NCI-H1694 (cell line): Measurements from ENCODE around the gene SMAD3.

Experiments used
- DNase-seq: peaks from one replicate; lab custom pipeline; 2025; lab: John Stamatoyannopoulos, UW

SMAD3 gene

DNA sequence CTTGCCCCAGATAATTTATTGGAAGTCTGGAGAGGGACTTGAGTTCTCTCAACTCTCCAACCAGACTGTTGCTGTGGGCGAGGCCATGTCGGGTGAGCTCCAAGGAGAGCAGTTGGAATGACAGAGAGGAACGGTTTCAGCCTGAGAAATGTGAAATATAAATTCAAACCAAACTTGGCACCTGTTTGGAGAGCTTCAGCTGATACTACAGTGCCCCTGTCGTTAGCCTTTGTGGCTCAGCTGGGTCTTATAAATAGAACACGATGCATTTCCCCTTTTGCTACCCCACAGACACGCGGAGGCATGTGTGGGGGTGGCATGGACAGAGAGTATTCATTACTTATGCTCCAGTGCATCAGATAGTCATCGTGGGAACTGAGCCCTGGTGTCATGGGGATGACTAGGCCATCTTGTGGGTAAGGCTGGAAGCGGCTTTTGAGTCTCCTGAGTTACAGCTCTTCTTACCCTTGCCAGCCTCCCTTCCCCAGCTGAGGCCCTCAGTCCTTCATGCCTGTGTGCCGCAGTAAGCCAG, 15.6 kb downstream of the SMAD3 start:
- no peak for DNase-seq

DNA sequence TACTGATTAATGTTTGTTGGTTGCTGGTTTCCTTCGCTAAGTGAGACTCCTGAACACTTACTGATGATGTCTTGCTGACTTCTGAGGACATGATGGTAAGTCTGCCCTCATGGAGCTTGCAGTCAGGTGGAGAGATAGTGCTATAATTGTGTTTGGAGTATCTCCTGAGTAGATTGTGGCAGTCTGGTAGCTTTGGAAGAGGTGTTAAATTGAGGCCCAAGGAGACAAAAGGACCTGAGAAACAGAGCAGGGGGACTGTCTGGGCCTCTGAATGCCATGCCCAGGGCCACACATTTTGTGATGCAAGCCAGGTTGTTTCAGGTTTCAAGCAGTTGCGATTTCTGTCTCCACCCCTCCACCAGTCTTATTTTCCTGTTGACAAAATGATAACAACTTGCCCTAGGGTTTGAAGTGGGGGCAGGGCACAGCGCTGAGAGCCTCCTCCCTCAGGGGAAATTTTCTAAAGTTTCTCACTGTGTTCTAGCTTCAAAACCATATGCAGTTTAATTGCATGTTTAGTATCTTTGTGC, 16.7 kb downstream of the SMAD3 start:
- DNase-seq: no peak

DNA sequence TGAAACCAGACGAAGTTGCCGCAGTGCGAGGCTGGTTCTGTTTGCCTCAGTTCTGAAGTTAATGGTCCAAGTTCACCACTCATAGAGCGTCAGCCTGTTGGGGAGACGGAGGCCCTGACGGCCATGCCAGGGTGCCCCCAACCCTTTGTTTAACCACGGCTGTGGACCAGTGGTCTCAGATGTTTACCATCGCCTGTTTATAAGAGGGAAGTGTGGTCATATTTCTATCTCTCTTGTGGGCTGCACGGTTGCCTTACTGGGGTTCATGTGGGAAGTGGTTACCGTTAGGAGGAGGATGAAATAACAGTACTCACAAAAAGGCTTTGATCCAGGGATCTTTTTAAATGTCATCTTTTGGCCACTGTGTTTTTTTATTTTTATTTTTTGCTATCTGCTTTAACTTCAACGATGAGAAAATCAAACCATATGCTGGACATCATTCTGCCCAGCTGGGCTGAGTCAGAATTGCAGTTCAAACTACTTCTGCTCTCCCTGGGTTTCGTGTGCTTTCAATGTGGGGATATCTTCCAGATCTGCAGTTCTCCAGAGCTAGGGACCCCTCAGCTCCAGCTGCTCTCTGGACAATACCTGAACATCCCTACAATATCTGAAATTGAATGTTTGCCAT, 17.8 kb downstream of the SMAD3 start:
- DNase-seq: no peak

DNA sequence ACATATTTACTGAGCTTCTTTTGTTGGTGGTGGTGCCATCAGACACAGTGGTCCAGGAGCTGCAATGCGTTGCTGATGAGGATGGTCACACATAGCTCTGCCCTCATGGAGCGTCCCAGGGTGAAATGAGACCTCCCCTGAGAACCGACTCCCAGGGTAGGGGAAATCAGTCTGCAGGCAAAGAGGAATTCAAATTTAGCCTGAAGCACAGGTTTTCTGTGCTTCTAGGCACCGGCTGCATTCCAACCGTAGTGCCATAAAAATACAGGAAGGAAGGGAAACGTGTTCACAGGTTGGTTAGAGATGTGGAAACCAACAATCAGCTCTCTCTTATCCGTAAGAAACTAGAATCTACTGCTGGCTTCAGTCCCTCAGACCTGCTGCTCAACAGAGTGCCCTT, 19.2 kb downstream of the SMAD3 start:
- DNase-seq: no peak

DNA sequence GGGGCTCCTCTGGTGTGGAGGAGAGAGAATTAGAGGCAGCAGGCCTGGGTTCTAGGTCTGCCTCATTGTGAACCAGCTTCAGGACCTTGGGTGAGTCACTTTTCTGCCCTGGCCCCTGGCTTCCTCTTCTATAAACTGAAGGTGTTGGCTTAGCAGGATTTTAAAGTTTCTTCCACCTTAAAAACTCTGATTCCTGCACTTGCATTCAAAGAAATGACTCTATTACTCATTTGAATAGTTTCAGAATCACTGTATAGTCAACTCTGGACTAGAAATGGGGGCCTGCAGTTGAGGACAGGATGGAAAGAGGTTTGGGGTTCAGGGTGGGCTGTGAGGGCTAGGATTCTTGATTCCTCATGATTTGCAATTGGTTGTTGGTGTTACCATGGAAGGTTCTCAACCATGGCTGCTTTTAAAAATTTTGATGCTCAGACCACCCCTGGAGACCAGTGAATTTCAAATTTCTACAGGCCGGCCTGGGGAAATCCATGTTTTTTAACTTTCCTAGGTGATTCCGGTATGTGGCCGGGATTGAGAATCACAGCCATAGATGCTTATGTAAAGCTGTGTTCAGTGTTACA, 19.9 kb downstream of the SMAD3 start:
- DNase-seq: no peak

DNA sequence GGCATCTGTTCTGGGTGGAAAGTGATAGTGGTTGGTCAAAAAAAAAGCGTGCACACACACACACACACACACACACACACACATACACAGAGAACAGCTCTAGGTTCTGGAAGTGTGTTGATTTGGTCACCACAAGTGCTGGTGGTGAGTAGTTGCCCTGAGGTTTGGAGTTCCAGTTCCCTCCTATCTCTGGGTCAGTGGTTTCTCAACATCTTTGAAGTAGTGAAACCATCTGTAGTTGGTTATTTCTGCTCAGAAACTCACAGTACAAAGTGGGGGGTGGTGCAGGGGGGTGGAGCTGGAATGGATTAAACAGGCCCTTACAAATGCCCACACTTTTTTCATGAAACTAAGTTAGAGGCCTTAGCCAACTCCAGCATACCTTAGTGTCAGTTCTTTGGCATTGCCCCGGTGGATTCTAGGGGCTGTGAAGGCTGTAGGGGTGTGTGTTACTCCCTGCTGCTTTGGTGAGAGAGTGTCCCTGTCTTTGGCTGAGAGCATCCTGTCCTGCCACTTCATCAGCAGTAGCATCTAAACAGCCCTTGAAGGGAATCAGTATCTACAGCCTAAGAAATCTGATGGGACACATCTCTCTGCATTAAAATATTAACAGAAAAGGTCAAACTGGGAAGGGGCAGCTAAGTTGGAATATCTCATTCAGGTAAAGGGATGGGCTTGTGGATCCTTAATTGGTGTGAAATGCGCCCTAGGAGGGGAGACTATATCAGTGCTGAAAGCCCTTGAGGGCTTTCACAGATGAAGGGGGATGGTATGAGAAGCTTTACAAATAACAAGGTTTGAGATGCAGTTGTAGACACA, 20.6 kb downstream of the SMAD3 start:
- DNase-seq: no peak

DNA sequence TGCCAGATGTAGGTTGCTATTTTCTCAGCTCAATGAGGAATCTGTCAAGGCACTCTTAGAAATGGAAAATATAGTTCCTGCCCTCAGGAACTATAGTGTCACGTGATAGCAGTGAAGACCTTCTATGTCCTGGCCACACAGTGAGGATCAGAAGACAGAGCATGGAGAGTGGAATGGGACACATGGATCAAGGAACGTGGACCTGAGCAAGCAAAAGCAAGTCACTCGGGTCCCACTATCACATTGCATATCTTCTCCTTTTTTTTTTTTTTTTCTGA, 21.2 kb downstream of the SMAD3 start:
- no peak for DNase-seq

DNA sequence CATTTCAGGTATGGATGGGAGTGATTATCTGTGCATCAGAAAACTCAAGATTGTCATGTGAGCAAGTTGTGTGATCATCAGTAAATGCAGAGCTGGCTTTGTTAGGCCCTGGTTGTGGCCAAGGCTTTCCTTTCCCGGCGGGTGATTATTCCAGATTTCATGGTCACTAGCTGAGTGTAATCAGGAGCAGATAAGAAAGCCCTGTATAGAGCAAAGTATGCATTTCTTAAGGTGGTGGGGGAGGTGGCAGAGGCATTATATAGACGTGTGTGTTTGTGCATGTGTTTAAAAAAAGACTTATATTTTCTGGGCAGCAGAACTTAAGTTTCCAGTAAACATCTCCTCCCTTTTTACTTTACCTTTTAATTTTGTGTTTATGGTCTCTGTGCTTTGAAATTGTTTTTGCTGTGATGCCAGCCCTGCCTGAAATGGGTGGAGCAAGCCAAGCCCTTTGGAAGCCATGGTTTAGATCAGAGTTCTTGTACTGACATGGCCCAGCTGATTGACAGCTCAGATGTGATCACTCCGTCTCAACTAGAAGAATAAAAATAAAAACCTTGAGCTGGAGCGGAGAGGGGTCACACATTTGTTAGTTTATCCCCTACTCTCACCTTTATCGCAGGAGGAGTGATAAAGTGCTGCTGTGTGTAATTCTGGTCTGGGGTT, 22.2 kb downstream of the SMAD3 start:
- no peak for DNase-seq

DNA sequence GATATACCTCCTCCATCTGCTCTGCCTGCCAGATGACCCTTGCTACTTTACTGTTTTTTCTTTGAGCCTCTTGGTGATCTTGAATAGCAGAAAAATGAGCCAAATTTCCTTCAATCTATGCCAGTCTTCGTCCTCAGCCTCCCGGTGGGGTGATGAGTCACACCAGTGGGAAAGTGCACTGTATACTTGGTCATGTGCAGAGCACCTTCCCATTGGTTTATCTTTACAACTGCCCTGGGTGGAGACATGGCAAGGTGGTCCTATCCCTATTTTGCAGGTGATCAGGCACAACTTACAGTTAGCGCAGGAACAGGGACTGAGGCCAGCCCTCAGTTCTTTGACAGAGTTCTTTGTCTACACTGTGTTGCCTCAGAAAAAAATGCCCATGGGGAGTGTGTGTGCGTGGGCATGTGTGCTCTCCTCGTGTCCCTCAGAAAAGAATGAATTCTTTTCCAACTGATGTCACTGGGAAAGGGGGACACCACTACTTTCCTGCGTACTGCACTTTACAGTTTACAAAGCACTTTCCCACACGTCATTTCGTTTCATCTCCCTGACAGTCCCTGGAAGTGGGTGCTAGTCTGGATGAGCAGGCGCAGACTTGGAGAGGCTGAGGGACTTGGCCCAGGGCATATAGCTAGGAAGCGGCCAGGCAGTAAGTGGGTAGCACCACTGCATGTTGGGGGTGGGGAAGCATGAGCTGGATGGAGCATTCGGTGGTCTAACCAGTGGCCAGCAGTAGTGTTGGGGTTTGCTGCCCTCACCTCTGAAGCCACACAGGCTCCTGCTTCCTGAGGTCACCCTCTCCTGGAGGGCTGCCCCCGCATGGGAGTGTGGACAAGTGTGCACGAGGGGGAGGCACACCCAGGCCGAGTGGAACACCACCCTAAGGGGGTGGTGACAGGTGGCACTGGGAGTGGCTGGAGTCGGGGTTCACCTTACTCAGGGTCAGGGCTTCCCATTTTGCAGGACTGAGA, 24.1 kb downstream of the SMAD3 start:
- no peak for DNase-seq

DNA sequence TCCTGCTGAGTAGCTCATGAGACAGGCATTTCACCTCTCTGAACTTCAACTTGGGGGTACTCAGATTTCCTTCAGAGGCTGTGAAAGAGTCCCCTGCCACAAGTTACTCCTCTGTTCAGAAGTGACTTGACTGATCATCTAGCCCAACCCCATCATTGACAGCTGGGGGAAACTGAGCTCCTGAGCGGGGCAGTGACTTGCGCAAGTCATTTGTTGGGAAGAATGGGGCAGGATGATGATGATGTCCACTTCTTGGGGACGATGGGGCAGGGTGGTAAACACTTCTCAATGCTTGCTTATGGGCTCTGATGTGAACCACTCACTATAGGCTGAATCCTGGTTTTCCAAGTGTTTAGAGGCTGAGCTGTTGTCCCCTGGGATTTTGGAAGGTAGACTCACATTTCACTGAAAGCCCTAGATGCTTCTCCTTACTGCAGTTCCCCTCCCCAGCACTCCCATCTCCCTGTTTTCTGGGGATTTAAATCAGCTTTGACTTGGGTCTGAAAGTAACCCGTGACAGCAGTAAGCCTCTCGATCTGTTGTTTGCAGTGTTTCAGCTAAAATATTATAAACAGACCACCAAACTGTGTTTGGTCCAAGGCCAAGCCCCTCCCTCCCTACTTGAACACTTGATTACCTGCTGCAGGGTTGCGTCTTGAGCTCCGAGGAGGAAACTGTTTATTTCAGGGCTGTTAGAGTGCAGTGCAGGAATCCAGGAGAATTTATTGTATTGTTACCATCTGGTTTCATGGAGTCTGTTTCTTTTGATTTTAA, 25.1 kb downstream of the SMAD3 start:
- no peak for DNase-seq

DNA sequence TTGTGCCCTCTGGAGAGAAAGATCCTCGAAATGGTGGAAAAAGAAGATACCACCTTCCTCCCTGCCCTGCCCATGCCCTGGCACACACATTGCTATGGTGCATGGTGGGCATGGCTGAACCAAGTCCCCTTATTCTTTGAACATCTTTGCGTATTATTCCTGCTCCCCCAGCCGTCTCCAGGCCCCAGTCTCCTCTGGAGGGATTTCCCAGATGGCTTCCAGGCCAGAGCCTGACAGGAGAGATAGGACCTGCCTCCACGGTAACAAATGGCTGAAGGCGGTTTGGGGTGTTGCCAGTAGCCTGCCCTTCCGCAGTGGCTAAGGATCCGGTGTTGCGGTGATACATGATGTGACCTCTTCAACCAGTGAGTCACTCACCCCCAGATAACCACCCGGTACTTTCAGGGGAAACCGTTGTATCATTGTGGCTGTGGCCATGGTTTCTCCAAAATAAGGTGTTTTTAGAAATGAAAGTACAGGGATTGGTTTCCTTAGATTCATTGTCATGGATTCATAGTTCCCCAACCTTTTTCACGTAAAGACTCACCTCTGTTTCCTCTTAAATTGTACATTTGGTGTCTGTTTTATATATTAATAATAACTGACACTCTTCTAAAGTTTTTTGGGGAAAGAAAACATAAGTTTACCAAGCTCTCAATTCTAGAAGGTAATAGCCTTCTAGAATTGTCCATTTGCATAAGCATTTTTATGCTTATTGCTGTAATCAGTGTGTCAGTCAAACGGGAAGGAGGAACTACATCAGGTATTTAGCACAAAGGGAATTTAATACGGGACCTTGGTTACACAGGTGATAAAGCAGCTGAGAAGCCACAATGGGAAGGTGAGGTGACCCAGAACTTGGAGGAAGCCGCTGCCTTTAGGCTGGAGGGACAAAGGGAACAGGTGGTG, 25.9 kb downstream of the SMAD3 start:
- no peak for DNase-seq

DNA sequence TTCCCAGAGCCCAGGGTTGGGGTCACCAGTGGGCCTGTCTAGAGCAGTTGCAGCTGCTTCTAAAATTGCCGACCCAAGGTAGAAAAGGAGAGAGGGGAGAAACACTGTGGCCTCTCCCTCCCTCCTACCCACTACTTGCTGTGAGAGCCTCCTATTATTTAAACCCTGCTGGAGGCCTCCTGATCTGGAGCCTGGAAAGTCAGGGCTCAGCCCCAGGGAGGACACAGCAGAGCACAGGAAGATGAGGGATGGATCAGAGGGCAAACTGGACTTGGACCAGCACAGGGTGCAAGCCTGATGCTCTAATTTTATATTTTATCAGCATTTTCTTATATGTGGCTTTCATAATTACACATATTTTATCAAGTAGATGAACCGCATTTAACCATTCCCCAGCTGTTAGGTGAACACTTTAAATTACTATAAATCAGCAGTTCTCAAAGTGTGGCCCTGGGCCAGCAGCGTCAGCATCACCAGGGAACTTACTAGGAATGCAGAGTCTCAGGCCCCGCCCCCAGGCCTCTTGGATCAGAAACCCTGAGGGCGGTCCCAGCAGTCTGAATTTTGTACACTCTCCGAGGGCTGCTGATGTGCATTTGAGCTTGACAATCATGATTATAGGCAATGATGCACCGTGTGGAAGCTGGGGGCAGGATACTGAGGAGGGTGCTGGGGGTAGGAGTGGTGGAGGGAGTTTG, 26.7 kb downstream of the SMAD3 start:
- no peak for DNase-seq

DNA sequence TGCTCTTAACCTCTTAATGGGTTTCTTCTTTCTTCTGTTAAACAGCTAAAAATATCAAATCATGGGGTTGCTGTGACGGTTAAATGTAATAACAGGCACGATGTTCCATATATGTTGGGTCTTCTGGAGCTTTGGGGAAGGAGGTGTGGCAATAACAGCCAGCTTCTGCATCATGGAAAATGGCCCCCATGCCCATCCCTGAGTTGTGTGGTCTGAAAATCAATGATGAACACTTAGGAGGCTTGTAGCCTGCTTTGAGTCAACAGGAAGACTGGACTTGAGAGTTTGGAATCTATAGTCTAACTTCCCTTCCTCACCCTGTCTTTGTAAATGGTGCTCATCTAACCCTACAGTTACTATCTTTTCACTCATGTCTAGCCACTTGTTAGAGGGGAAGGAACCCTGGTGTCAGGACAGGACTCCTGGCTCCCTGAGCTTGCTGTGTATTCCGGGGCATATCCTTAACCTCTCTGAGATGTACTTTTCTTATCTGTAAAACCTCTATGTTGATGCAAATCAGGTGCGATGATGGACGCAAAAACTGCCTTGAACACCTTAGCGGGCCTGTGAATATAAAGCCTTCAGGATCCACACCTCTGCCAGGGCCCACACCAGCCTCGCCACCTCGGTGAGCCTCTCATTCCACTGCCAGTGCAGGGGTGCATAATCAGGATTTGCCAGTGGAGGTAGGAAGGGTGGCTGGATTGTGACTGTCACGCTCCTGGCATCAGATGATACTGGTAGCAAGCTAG, 27.5 kb downstream of the SMAD3 start:
- no peak for DNase-seq

DNA sequence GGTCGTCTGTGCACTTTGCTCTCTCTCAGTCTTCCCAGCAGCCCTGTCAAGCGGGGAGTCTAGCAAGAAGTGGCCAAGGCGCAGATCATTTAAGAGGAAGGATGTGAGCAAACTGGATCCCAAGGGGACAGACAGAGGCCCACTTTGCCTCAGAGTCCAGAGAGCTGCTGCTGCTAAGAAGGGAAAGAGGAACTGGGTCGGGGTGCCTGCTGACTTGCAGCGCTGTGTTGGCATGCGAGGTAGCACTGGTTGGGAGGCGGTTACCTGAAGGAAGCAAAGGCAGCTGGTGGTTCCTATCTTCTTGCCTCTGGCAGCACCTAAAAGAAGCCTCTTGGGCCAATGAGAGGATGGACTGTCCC, 28.1 kb downstream of the SMAD3 start:
- no peak for DNase-seq

DNA sequence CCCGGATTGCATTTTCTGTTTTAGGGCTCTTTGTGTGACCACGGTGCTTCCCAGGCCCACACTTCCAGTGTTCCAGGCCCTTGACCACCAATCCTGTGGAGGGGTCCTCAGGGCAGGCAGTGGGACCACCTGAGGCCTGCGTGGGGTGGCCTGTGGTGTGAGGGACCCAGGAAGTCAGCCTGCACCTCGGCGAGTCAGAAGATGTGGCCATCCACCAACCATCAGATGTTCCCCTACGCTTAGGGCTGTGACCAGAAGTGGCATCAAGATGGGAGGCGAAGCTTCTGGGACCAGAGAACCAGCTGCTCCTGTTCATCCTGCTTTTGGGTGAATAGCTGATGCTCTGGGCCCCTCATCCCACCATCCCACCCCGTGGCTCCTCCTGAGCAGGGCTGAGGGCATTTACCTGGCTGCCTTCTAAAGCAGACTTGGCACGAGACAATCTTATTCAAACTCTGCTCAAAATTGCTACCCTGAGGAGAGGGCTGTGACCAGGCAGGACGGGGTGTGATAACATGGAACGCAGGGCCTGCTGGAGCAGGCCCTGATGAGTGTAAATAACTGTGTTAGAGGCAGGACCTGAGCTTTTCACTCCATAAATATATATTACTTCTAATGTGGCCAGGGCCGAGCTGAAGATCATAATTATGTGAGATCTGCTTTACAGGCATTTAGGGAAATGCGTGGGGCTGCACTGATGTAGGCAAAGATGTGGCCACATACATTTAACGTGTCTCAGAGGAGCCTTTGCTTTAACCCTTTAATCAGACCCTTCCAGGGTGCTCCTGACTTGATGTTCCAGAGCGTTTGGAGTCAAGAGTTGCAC, 28.8 kb downstream of the SMAD3 start:
- no peak for DNase-seq

DNA sequence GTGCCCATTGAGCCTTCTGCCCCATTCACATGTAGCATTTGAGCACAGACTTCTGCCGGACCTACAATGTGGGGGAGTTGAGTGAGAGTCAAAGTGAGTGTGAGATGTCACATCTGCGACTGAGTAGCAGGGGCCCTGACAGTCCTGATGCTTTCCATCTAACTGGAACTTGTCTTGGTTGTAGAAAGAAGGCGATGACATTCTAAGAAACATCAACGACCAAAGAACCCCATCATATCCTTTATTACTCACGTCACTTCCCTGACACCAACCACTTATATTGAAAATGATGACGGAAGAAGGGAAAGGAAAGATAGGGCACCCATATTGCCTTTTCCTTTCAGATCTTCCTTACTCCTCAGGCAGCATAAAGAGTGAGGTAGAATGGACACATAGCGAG, 30.5 kb downstream of the SMAD3 start:
- DNase-seq: no peak

DNA sequence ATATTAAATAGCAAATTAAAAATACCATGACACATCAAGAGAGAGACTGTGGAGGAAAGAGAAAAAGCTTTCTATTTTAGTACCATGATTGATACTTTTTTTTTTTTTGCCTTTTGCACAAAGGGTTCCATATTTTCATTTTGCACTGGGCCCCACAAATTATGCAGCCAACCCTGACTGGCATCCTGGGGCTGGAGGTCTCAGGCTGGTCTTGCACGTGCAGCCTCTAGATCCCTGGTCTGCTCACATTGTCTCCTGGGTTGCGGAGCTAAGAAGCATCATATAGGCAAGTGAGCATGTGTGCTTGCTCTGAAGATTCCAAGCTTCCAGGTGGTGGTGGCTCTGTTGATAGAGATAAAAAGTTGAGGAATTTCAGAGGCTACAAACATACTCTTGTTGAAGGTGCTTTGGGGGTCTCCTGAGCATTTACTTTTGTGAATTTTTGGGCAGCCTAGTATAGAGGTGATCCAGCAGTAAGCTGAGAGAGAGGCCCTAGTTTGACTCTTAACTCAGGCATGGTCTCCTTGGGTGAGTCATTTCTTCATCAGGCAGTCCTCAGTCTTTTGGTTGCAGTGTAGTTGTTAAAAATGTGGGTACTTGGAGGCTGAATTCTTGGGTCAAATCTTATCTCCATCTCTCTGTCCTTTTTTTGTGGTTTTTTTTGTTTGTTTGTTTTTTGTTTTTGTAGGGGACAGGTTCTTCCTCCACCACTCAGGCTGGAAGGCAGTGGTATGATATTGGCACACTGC, 31.3 kb downstream of the SMAD3 start:
- no peak for DNase-seq
